HepG2 (cell line): Measurements from ENCODE around the gene HPD. TPM values are rescaled to one million over a fixed set of nuclear protein-coding genes. Genes with fewer than 3 reads are reported as not detected.

Experiments
- BRD4 ChIP-seq: sonication (generic); formaldehyde crosslinking; IDR thresholded peaks from 2 replicates; pipeline ENCODE4 v1.4.0; 2020; ENCODE audit warnings: missing genetic modification reagents
- ERF ChIP-seq: IDR thresholded peaks from 2 replicates; pipeline ENCODE4 v1.6.1; 2018; ENCODE audit warnings: missing biosample characterization, missing genetic modification reagents
- RCOR2 ChIP-seq: IDR thresholded peaks from 2 replicates; pipeline ENCODE4 v1.6.1; 2016; ENCODE audit warnings: missing biosample characterization, missing genetic modification reagents
- RERE ChIP-seq: IDR thresholded peaks from 2 replicates; pipeline ENCODE4 v1.6.1; 2016; ENCODE audit warnings: low read depth, missing genetic modification reagents, missing compliant biosample characterization
- RFX1 ChIP-seq: fragments of 450-650 bp; IDR thresholded peaks from 2 replicates; pipeline ENCODE4 v1.6.1; 2017
- RFXAP ChIP-seq: sonication (generic); formaldehyde crosslinking; IDR thresholded peaks from 2 replicates; pipeline ENCODE4 v1.4.0; 2020; ENCODE audit warnings: missing genetic modification reagents, borderline replicate concordance
- SMC3 ChIP-seq: IDR thresholded peaks from 2 replicates; pipeline ENCODE4 v1.6.1; 2011; ENCODE audit warnings: low read length, improper control_type of control experiment
- TARDBP ChIP-seq: sonication (generic); formaldehyde crosslinking; IDR thresholded peaks from 2 replicates; pipeline ENCODE4 v1.8.0; 2022; ENCODE audit warnings: mild to moderate bottlenecking, missing genetic modification reagents
- TBX2 ChIP-seq: sonication (generic); formaldehyde crosslinking; IDR thresholded peaks from 2 replicates; pipeline ENCODE4 v1.5.0; 2020; ENCODE audit warnings: missing genetic modification reagents, mild to moderate bottlenecking, borderline replicate concordance
- YEATS2 ChIP-seq: sonication (generic); formaldehyde crosslinking; IDR thresholded peaks from 2 replicates; pipeline ENCODE4 v1.4.0; 2020; ENCODE audit warnings: missing genetic modification reagents, borderline replicate concordance
- ZBTB25 ChIP-seq: IDR thresholded peaks from 2 replicates; pipeline ENCODE4 v1.6.1; 2018; ENCODE audit warnings: missing genetic modification reagents
- ZNF205 ChIP-seq: IDR thresholded peaks from 2 replicates; pipeline ENCODE4 v1.6.1; 2018; ENCODE audit warnings: missing biosample characterization, missing genetic modification reagents
- ZNF230 ChIP-seq: sonication (generic); formaldehyde crosslinking; IDR thresholded peaks from 2 replicates; pipeline ENCODE4 v1.4.0; 2020; ENCODE audit warnings: mild to moderate bottlenecking, missing genetic modification reagents
- ZSCAN21 ChIP-seq: sonication (generic); formaldehyde crosslinking; IDR thresholded peaks from 2 replicates; pipeline ENCODE4 v1.8.0; 2022; ENCODE audit warnings: mild to moderate bottlenecking, missing genetic modification reagents, moderate library complexity, borderline replicate concordance
- ZSCAN25 ChIP-seq: sonication (generic); formaldehyde crosslinking; IDR thresholded peaks from 2 replicates; pipeline ENCODE4 v1.8.0; 2022; ENCODE audit warnings: mild to moderate bottlenecking, missing genetic modification reagents
- ZSCAN9 ChIP-seq: IDR thresholded peaks from 2 replicates; pipeline ENCODE4 v1.6.1; 2016; ENCODE audit warnings: borderline replicate concordance
- polyA plus RNA-seq, 8 experiments: library from polyadenylated mRNA; depleted of rRNA in 3 of 8; stranded (reverse) in 7 of 8; unstranded in 1 of 8; fragments of >200 nt; fragmentation: Illumina TruSeq in 4 of 8; extraction: Trizol in 4 of 8; gene quantifications; 2 replicates each; pipeline versions ENCODE4 v1.2.1 to v1.2.3, GENCODE V29; 2011 to 2016; ENCODE audit warnings: low read depth in 4 of 8, missing spikeins in 1 of 8, mixed read lengths in 1 of 8; ENCODE audit not compliant: insufficient read depth in 1 of 8
- total RNA-seq, 5 experiments: library from RNA; depleted of rRNA; stranded (reverse); fragments of >200 nt; fragmentation: Illumina TruSeq; extraction: Trizol; gene quantifications; 2 replicates each; pipeline ENCODE4 v1.2.3, GENCODE V29; 2016; ENCODE audit warnings: low read depth in 1 of 5
- TF ChIP-seq, protein P1 (sequence below): sonication (generic); formaldehyde crosslinking; conservative IDR thresholded peaks from 2 replicates; pipeline ENCODE4 v1.4.0; 2020; ENCODE audit warnings: missing genetic modification reagents

The HPD gene
- total and polyA plus RNA-seq, 2 of the 13 experiments (the other 11 are each of a cell fraction or from before 2014, with no cell fraction given): 120 to 195 TPM

DNA sequence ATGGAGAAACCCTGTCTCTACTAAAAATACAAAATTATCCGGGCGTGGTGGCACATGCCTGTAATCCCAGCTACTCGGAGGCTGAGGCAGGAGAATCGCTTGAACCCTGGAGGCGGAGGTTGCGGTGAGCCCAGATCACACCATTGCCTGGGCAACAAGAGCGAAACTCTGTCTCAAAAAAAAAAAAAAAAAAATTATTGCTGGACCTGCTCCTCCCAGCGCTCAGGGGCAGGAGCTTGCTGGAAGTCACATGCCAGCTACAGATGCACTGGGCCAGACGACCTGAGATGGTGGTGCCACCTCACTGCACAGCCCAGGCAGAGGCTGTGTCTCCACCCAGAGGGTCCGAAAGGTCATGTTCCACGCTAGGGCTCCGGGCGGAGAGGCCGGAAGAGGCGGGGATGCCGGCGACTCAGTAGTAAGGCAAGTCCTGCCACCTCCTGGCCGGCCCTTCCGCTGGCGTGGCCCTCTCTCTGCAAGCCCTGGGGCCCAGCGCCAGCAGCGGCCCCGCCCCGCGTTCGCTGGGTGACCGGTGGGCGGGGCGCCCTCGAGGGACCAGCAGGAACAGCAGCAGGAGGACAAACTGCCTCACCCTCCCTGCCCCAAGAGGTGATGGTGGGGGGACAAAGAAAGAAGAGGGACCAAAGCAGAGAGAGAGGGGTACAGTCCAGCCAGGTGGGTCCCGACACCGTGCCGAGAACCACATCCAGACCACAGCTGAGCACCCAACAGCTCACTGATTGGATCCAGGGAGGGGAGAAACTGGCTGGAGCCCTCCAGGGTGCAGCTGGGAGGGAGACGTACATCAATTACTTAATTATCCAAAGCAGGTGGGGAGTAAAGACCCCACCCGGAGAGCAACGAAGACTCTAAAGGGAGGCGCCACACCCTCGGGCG, 61.6 kb downstream of the HPD start (continued):
- peak; percentile 85; the same call in 1 of the 2 replicates for TF ChIP-seq ZBTB25 (CRISPR knock-in tag)
- TF ChIP-seq RERE (CRISPR knock-in tag): peak; percentile 60
- TF ChIP-seq ZSCAN21: peak; percentile 28; the same call in 1 of the 2 replicates
- TF ChIP-seq YEATS2 (CRISPR knock-in tag): peak; percentile 85; the same call in 1 of the 2 replicates
- peak; percentile 89 for TF ChIP-seq ERF (CRISPR knock-in tag)
- TF ChIP-seq TBX2 (CRISPR knock-in tag): peak; percentile 89
- TF ChIP-seq ZNF230: no peak
- TF ChIP-seq TARDBP (CRISPR knock-in tag): peak; percentile 89
- TF ChIP-seq SMC3: no peak
- TF ChIP-seq ZSCAN9: 0 out of 2 replicates have a peak, but pooled peaks have one; percentile 72
- TF ChIP-seq ZSCAN25 (CRISPR knock-in tag): peak; percentile 47; the same call in 1 of the 2 replicates
- 0 out of 2 replicates have a peak, but pooled peaks have one; percentile 72 for TF ChIP-seq ZNF205 (CRISPR knock-in tag)
- peak; percentile 61; the same call in 1 of the 2 replicates for TF ChIP-seq RFXAP
- 0 out of 2 replicates have a peak, but pooled peaks have one; percentile 57 for TF ChIP-seq BRD4 (CRISPR knock-in tag)
- TF ChIP-seq RCOR2 (CRISPR knock-in tag): peak; percentile 61; the same call in 1 of the 2 replicates
- TF ChIP-seq, protein P1, sequence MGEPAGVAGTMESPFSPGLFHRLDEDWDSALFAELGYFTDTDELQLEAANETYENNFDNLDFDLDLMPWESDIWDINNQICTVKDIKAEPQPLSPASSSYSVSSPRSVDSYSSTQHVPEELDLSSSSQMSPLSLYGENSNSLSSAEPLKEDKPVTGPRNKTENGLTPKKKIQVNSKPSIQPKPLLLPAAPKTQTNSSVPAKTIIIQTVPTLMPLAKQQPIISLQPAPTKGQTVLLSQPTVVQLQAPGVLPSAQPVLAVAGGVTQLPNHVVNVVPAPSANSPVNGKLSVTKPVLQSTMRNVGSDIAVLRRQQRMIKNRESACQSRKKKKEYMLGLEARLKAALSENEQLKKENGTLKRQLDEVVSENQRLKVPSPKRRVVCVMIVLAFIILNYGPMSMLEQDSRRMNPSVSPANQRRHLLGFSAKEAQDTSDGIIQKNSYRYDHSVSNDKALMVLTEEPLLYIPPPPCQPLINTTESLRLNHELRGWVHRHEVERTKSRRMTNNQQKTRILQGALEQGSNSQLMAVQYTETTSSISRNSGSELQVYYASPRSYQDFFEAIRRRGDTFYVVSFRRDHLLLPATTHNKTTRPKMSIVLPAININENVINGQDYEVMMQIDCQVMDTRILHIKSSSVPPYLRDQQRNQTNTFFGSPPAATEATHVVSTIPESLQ (CRISPR knock-in tag): 0 out of 2 replicates have a peak, but pooled peaks have one; percentile 47
- peak; percentile 48; the same call in 1 of the 2 replicates for TF ChIP-seq RFX1
